Left cardiac atrium (tissue), 4 donors: ENCODE results near the gene C12orf60. TPM values are rescaled to one million over a fixed set of nuclear protein-coding genes. Genes with fewer than 3 reads are reported as not detected.
A peak's percentile ranks its signal among the peaks of the same experiment; 100 is the strongest.
"Not testable (repeated sequence)": the region's sequence is repeated elsewhere in the genome, so short reads cannot be mapped to it uniquely, and the experiment has no call there.

ENCODE experiments used
- ATAC-seq, 2 donors: fragments of 200-7000 bp; cut with Tn5 transposase; one replicate each; pipeline ENCODE4 v1.9.1; 2020; ENCODE audit warnings: mild to moderate bottlenecking in 2 of 2, moderate library complexity in 2 of 2
- DNase-seq: peaks from one replicate; pipeline ENCODE4 v3.0.0-alpha.2; 2020
- intact Hi-C, 2 donors: fragments of 100-400 bp; cut with DNase I; formaldehyde crosslinking; loops; one replicate each; pipeline versions ENCODE4 v1.14.1 to v1.15.1; 2022 to 2023
- long read RNA-seq: library from polyadenylated mRNA; unstranded; transcript quantifications from one replicate; pipeline ENCODE4 v2.0.0, GENCODE V29; 2021
- total RNA-seq, 2 donors: library from RNA; stranded (reverse); fragmentation: NEBNext Ultra II Directional; extraction: Animal tissue kit (Norgen Biotek cat#: 25700); gene quantifications; one replicate each; pipeline ENCODE4 v1.2.1, GENCODE V29; 2021
- donor health status: DM: no; HTN: yes; CAD: no.
- donor health status: DM: no; HTN: yes; CAD: no; lungs with severe emphysema.
- donor health status: DM: yes; HTN: yes; CAD: no.
- donor health status: Dilated cardiomyopathy.

Gene C12orf60
- total RNA-seq: 1 to 10 TPM in 1 of 2 donors, under 1 TPM in 1; 0.94 to 1.1 TPM
- long read RNA-seq: 0 reads

DNA sequence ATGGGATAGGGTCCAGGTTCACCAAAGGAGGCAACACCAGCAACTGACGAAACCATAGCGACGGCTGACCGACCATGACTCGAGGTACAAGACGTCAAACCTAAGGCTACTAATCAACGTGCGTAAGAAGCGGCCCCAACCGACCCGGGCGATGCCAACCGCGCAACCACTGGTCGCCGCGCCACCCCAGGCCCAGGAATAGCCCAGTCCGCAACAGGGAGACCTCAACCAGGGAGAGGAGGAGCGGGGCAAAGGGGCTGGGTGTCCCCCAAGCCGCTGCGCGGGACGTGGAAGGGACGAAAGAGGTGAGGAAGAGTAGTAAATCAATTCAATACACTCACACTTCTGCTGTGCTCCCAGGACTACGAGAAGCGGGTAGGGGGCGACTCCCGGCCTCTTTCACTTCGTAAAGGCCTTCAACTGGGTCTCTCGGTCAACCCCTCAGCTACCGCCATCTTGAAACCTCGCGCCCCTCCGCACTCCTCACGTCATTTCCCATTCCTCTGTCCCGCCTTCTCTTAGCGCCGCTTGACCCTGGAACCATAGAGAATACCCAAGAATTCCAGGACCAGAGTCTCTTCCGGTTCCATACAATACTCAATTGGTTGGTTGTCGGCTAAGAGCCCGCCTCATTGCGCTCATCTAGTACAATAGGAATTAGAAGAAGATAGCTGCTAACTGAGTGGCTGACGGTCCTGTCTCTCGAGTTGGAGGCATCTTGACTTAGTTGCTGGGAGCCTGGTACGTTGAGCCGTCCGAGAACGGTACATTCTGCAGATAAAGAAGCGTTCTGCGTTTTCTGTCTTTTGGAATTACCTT, at the start of gene C12orf60, which contains the start of gene WBP11:
Gene C12orf60, plus strand, starts transcription at position 660 of the 819 bp plus-strand sequence. CDS start 19,266 bp downstream, outside the sequence.
Gene WBP11, minus strand, starts transcription at position 468 of the 819 bp plus-strand sequence. CDS start 2,095 bp downstream, outside the sequence.
- intact Hi-C loops: loop anchor here in 1 of 2 donors (2.0 kb wide), 1 partner anchor 28 kb away; a partner anchor contains a TSS
- peak; percentile 95 for DNase-seq
- peak; percentile 100 for ATAC-seq

DNA sequence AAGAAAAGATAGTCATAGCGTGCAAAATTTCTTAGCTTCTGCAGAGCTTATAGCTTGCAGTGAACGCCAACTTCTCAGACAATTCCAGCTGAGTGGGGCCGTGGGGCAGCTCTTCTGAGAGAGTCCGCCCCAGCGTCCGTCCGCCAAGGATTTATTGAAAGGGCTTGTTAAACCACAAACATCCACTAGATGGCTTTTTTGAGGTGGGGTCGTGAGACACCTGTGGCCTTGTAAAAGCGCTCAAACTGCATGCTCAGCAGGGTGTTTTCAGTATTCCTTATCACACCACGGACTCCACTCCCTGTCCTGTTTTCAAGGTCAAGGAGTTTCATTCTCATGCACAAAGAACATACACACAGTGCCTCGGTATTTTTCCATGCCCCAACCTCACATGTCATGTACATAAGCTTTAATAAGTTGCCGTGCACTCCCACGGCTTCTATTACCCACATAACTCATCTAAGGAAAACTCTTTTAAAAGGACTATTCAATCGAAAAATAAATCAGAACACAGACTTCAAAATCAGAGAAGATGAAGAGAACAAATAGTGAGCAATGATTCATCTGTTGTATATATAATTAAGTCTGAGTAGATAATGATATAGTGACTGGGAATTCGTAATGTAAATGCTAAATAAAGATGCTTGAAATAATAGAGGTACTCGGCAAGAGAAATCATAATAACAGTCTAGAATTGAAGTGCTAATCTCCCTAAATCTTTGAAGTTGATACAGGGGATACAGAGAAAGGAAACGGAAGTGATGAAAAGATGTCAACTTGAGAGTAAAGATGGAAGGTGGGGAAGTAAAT, 46.9 kb upstream of the C12orf60 start:
- intact Hi-C loops: no loop called here
- ATAC-seq: no peak
- no peak for DNase-seq

DNA sequence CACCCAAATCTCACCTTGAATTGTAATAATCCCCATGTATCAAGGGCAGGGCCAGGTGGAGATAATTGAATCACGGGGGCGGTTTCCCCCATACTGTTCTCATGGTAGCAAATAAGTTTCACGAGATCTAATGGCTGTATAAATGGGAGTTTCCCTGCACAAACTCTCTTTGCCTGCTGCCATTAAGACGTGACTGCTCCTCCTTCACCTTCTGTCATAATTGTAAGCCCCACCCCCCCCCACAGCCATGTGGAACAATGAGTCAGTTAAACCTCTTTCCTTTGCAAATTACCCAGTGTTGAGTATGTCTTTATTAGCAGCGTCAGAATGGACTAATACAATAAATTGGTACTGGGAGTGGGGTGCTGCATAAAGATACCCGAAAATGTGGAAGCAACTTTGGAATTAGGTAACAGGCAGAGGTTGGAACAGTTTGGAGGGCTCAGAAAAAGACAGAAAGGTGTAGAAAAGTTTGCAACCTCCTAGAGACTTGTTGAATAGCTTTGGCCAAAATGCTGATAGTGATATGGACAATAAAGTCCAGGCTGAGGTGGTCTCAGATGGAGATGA, 43.7 kb upstream of the C12orf60 start:
- ATAC-seq, intact Hi-C loops, DNase-seq: not testable (repeated sequence)

GRCh38 chr12:14765398-14765797, 38.1 kb upstream of the C12orf60 start:
- no peak for ATAC-seq
- DNase-seq: no peak
- intact Hi-C loops: no loop called here

DNA sequence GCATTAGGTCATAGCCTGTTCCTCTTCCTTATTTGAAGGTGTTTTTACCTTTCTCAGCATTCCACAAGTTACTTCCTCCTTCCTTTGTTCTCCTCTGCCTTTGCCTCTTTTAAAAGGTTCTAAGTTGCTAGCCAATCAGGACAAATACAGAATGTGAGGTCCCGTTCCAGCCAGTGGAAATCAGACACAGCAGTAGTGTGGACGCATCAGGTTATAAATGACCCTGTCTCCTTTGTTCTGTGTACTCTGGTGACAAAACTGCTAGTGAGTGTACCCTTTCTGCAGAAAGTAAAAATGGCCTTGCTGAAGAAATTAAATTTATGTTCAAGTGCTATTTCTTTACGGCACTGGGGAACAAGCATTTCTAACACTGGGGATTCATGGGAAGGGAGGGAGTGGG, 37.5 kb upstream of the C12orf60 start:
- DNase-seq, ATAC-seq, intact Hi-C loops: not testable (repeated sequence)

DNA sequence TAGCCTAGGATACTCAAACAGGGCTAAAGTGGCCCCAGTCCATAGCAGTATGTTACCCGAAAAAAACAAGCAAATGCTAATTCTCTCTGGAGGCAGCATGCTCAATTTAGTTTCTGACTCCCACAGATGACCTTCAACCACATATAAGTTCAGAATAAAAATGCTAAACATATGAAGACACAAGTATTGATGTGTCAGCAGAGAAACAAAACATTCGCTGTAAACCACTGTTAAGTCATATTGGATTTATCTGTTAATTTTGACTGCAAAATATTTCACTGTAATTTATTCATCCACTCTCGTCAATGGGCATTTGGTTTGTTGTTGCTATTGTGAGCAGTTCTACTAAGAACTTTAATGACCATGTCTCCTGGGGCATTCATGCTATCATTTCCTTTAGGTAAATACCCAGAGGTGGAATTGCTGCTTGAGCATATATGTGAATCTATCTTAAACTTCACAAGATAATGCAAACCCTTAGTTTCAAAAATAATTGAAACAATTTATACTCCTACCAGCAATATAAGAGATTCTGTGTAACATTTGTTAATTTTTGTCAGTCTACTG, 36.7 kb upstream of the C12orf60 start:
- no peak for ATAC-seq
- no peak for DNase-seq
- intact Hi-C loops: no loop called here

- ATAC-seq: no peak
- intact Hi-C loops: no loop called here
- no peak for DNase-seq
These were observed 35.9 kb upstream of the C12orf60 start for GRCh38 chr12:14767617-14768016.

DNA sequence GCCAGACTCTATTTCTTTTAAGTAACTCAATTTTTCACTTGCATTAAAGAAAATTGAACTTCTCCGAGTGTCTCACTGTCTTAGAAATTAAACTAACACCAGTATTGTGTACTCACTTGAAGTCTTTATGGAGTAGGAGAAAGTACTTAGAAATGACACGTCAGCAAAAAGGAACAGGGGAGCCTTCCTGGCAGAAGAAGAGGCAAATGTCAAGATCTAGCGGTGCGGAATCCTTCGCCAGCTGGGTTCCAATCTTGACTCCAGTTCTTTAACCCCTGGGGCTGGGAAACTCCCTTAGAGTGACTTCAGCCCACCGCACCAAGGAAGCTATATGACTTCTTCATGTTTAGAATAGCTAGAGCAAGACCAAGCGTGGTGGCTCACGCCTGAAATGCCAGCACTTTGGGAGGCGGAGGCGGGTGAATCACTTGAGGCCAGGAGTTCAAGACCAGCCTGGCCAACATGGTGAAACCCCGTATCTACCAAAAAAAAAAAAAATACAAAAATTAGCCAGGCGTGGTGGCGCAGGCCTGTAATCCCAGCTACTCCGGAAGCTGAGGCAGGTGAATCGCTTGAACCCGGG, 34.6 kb upstream of the C12orf60 start:
- intact Hi-C loops: no loop called here
- no peak for ATAC-seq
- peak; percentile 26 for DNase-seq

DNA sequence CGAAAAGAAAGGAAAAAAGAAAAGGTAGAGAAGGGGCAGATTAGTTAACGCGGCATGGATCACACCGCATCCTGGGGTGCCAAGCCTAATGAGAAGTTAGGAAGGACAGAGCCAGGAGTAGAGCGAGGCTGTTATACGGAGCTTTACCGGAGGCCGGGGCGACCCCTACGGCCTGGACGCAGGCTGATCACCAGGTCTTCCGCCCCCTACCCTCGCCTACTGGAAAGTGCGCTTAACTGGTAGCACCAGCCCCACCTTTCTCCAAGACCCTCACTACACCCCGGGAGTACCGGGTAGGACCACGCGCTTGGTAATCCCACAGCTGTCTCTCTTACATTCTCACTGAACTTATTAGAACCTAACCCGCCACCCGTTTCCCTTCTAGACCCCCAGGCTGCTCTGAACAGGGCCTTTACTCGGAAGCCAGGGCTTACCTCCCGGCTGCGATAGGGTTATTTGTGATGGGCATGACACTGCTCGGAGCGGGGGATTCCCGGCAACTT, 34.0 kb upstream of the C12orf60 start:
- intact Hi-C loops: no loop called here
- DNase-seq (peak; percentile 38), ATAC-seq (peak in 1 of 2 donors; percentile 5)

- peak; percentile 85 for DNase-seq
- intact Hi-C loops: no loop called here
- ATAC-seq: peak; percentile 52 to 64
These were observed 33.4 kb upstream of the C12orf60 start for GRCh38 chr12:14769969-14770495.

- DNase-seq (peak; percentile 91), ATAC-seq (peak; percentile 67 to 74)
- intact Hi-C loops: no loop called here
These were observed 32.7 kb upstream of the C12orf60 start for GRCh38 chr12:14770496-14771461.

DNA sequence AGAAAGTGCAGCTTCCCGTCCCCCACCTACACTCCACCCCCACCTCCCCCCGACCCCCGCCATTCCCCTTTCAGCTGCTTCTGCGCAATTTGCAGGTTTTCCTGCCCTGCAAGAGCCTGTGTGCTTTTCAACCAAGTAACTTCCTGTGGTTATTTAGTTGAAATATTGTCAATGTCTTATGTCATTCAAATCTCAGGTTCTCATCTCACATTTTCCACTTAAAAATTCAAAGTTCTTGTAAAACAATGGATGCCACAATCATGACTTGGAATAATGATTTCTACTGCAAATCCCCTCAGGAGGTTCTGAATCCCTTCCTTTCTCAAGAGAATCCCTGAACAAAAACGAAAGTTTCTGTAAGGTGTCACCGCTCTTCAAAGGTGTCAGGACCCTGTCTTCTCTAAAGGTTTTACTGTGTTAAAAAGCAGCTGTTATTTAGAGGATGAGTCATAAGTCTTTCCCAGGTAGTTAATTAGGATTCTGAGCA, 31.8 kb upstream of the C12orf60 start:
- DNase-seq (no peak), ATAC-seq (no peak)
- intact Hi-C loops: no loop called here

DNA sequence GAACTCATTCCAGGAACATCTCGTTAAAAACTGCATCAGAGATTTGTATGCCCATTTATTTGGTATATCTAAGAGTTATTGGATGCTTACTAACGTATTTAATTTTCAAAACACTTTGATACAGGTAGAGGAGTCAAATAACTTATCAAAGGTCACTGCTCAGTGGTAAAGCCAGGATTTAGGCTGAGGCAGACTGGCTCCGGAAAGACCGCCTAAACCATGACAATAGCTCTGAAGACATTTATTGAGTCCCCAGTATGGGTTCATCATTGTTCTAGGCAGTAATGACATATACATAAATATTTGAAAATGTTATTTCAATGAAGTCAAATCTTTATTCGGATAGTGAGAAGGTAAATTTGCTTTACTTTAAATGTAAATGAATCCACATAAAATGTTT, 30.5 kb upstream of the C12orf60 start:
- ATAC-seq (no peak), DNase-seq (no peak)
- intact Hi-C loops: no loop called here

DNA sequence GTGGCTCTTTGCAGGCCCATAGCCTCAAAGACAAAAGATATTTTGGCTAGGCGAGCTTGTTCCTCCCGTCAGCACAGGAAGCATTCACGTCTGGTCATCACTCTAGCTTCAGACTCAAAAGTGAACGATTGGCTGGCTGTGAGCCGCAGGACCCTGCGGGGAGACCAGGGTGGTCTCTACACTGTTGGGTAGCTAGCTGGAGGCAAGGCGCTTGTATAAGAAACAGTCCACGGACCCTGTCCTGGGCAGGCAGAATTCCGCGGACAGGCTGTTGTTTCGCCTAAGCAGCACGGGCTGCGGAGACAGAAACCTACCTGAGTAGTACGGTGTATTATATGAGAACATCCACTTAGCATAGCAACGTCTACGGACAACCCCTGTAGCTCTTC, 29.8 kb upstream of the C12orf60 start:
- ATAC-seq (peak in 1 of 2 donors; percentile 1), DNase-seq (peak; percentile 37)
- intact Hi-C loops: loop anchor here in 1 of 2 donors (2.0 kb wide), 1 partner anchor 29 kb away; the partner anchor contains the start of genes C12orf60 and WBP11

- intact Hi-C loops: loop anchor here in 1 of 2 donors (2.0 kb wide), 1 partner anchor 29 kb away; the partner anchor contains the start of genes C12orf60 and WBP11
- DNase-seq (peak; percentile 96), ATAC-seq (peak; percentile 85 to 88)
These were observed 29.2 kb upstream of the C12orf60 start for GRCh38 chr12:14774074-14774905.
